K562 (cell line): ENCODE results near the gene SEC63. TPM values are rescaled to one million over a fixed set of nuclear protein-coding genes. Genes with fewer than 3 reads are reported as not detected.

ENCODE experiments used
- E4F1 ChIP-seq: fragments of 250-450 bp; sonication (Bioruptor Pico); IDR thresholded peaks from 2 replicates; pipeline ENCODE4 v1.5.0; 2021; ENCODE audit warnings: mild to moderate bottlenecking, borderline replicate concordance
- ERF ChIP-seq: fragments of 450-650 bp; formaldehyde crosslinking; IDR thresholded peaks from 2 replicates; pipeline ENCODE4 v1.4.0; 2020; ENCODE audit warnings: mild to moderate bottlenecking, mixed read lengths
- FOSL1 ChIP-seq: fragments of 200-800 bp; sonication (Bioruptor generic); conservative IDR thresholded peaks from 2 replicates; pipeline ENCODE4 v1.6.1; 2016; ENCODE audit warnings: missing genetic modification characterization, missing compliant biosample characterization
- KLF13 ChIP-seq: fragments of 450-650 bp; IDR thresholded peaks from 2 replicates; pipeline ENCODE4 v1.6.1; 2016; ENCODE audit warnings: missing genetic modification characterization, low read depth, mild to moderate bottlenecking, missing compliant biosample characterization, moderate library complexity, borderline replicate concordance
- MGA ChIP-seq: fragments of 450-650 bp; IDR thresholded peaks from 2 replicates; pipeline ENCODE4 v1.6.1; 2016; ENCODE audit warnings: mild to moderate bottlenecking, moderate library complexity
- MITF ChIP-seq: IDR thresholded peaks from 2 replicates; pipeline ENCODE4 v1.6.1; 2014; ENCODE audit warnings: antibody characterized with exemption
- MTA2 ChIP-seq: fragments of 450-650 bp; IDR thresholded peaks from 2 replicates; pipeline ENCODE4 v1.6.1; 2016; ENCODE audit warnings: low read depth
- RBM22 ChIP-seq: fragments of 200-400 bp; formaldehyde crosslinking; IDR thresholded peaks from 2 replicates; pipeline ENCODE4 v1.6.1; 2018; ENCODE audit warnings: low read length, low read depth; ENCODE audit not compliant: poor library complexity, severe bottlenecking
- TEAD1 ChIP-seq, 2 experiments: fragments of 450-650 bp in 1 of 2; sonication (generic) in 1 of 2; formaldehyde crosslinking; IDR thresholded peaks; 2 replicates each; pipeline versions ENCODE4 v1.4.0 to v1.8.0; 2020 to 2022; ENCODE audit warnings: mild to moderate bottlenecking in 2 of 2, missing genetic modification reagents in 1 of 2
- ZNF121 ChIP-seq: sonication (generic); formaldehyde crosslinking; conservative IDR thresholded peaks from 2 replicates; pipeline ENCODE4 v1.8.0; 2022; ENCODE audit warnings: missing genetic modification reagents
- ZSCAN29 ChIP-seq: fragments of 450-650 bp; IDR thresholded peaks from 2 replicates; pipeline ENCODE4 v1.6.1; 2017
- polyA plus RNA-seq, 8 experiments: library from polyadenylated mRNA; depleted of rRNA in 4 of 8; stranded (reverse) in 5 of 8; unstranded in 3 of 8; fragments of >200 nt; fragmentation: Nextera tagmentation in 2 of 8; fragmentation: Illumina TruSeq in 1 of 8; extraction: Ambion mirVana in 2 of 8; extraction: Trizol in 1 of 8; gene quantifications; 2 replicates each; pipeline versions ENCODE4 v1.2.1 to v1.2.3, GENCODE V29; 2011 to 2014; ENCODE audit warnings: inconsistent platforms in 1 of 8, missing spikeins in 1 of 8
- total RNA-seq, 7 experiments: library from RNA; depleted of rRNA in 6 of 7; stranded (reverse); fragments of >200 nt in 6 of 7; fragmentation: Illumina TruSeq in 2 of 7; extraction: Trizol in 2 of 7; gene quantifications; 2 replicates each; pipeline versions ENCODE4 v1.2.1 to v1.2.3, GENCODE V29; 2011 to 2021; ENCODE audit warnings: low replicate concordance in 1 of 7

The SEC63 gene
- total and polyA plus RNA-seq, 9 of the 15 experiments (the other 6 are each of a cell fraction or from before 2014, with no cell fraction given): 13.8 to 74.6 (median 28.4) TPM

GRCh38 chr6:107847844-107848802 is 109.9 kb downstream of the SEC63 start (continued):
- TF ChIP-seq FOSL1 (tag) (no peak), RBM22 (no peak), MITF (no peak), MGA (peak; percentile 92), E4F1 (CRISPR knock-in tag) (no peak), TEAD1 (CRISPR knock-in tag; IDR thresholded peaks at IDR 0.05) (peak in 1 of 2 experiments; percentile 81; a peak in 1 of 4 replicates), ZNF121 (CRISPR knock-in tag) (no peak), KLF13 (tag) (no peak), ZSCAN29 (no peak), MTA2 (no peak), ERF (no peak)
